HG03575 (cell line): ENCODE measurements around the gene SSBP1.
"Not testable (repeated sequence)": the region's sequence is repeated elsewhere in the genome, so short reads cannot be mapped to it uniquely, and the experiment has no call there.

Experiments used
- ATAC-seq: cut with Tn5 transposase; IDR thresholded peaks from one replicate; pipeline ENCODE4 v1.9.1; 2021; ENCODE audit not compliant: unreplicated experiment, insufficient number of reproducible peaks, low FRiP score; ENCODE audit errors: extremely low read depth

SSBP1 gene, protein sequence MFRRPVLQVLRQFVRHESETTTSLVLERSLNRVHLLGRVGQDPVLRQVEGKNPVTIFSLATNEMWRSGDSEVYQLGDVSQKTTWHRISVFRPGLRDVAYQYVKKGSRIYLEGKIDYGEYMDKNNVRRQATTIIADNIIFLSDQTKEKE

DNA sequence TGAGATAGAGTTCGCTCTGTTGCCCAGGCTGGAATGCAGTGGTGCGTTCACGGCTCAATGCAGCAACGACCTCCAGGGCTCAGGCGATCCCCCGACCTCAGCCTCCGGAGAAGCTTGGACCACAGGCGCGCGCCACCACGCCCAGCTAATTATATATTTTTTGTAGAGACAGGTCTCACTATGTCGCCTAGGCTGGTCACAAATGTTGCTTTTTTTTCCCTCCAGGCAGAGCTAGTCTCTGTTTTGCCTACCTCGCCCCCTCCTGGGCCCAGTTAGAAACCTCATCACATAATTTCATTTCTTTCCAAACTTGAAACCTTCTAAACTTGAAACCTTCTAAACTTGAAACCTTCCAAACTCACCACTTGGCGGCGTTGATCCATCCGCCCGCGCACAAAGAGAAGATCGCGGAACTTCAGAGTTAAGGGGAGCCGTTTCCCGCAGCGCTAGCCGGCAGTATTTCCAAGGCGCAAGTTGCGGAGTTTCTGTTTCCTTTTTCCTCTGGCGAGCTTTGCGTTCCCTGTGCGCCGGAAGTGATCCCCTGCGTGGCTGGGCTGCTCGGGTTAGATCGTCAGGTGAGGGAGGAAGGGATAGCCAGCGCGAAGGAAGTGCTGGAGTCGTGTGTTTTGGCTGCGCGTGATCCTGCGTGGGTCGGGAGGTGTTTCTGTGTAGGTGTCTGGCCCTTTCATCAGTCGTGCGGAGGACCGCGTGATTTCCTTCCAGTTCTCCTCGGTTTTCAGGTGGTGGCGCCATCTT lies at the start of gene SSBP1:
SSBP1 (plus strand) TSS at position 523 of the 756 bp plus-strand sequence. CDS start 809 bp downstream, outside the sequence.
- peak; percentile 82 for ATAC-seq

DNA sequence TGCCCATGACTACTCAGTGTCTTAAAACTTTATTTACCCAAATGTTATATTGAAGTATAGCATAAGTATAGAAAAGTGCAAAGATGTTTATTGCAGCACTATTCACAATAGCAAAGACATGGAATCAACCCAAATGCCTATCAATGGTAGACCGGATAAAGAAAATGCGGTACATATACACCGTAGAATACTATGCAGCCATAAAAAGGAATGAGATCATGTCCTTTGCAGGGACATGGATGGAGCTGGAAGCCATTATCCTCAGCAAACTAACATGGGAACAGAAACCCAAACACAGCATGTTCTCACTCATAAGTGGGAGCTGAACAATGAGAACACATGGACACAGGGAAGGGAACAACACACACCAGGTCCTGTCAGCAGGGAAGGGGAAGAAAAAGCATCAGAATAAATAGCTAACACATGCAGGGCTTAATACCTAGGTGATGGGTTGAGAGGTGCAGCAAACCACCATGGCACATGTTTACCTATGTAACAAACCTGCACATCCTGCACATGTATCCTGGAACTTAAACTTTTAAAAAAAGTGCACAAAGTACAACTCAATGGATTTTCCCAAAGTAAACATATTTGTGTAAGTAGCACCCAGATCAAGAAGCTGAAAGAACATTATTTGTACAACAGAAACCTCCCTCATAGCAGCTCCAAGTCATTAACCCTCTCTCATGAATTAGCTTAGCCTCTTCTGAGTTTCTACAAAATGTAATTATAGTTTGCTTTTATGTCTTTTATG lies 48.9 kb upstream of the SSBP1 start:
- ATAC-seq: not testable (repeated sequence)

DNA sequence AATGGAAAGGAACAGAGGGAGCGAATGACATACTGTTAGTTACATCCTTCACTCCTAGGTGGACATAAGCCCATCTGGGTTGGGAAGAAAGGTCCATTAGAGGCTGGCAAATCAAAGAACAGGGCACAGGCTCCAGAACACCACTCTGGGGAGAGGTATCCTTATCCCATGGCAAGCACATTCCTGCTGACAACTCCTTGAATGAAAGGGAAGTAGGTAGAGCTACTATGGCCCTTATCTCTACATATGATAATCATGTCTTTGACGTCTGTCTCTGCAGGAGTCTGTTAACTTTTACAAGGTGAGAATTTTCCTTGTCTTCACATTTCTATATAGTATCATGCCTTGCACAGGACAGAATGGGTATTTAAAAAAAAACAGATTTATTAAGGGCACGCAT lies 46.6 kb upstream of the SSBP1 start:
- ATAC-seq: no peak

DNA sequence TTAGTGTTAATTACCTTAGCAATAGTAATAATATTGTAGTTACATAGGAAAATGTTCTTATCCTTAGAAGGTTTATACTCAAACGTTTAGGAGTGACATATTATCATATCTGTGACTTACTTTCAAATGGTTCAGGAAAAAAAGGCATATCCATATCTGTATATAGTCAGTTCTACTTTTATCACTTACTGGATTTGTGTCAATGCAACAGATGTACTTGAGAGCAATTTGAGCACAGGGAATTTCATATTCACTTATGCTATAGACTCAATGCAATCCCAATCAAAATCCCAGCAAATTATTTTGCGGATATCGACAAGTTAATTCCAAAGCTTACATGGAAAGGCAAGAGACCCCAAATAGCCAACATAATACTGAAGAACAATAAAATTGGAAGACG lies 46.2 kb upstream of the SSBP1 start:
- ATAC-seq: no peak

DNA sequence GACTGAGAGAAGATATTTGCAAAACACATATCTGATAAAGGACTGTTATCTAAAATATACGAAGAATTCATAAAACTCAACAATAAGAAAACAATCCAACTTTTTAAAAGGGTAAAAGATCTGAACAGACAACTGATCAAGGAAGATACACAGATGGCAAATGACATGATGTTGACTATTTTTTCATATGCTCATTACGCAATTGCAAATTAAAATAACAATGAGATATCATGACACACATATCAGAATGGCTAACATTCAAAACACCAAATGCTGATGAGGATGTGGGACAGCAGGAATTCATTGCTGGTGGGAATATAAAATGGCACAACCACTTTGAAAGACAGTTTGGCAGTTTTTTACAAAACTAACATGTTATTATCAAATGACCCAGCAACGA lies 45.1 kb upstream of the SSBP1 start:
- no peak for ATAC-seq

DNA sequence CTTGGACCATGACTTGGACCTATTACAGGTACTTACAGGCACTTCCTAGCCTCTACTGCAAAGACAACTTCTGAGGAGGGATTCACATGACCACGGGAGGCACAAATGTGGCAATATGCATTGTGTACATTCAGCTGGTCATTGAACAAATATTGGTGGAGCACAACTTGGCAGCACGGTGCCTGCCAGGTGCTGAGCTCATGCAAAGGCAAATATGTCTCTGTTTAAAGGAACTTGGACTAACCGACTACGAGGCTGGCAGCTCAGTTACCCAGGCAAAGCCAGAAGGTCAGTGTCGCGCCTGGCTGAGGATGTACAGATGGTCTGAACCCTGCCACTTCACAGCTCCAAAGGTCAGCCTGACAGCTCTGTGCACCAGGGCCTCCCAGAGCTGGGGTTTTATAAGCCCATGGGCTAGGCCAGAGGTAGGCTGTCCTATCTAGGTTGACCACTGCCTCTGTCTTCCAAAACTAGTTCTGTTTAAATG lies 42.3 kb upstream of the SSBP1 start:
- no peak for ATAC-seq

DNA sequence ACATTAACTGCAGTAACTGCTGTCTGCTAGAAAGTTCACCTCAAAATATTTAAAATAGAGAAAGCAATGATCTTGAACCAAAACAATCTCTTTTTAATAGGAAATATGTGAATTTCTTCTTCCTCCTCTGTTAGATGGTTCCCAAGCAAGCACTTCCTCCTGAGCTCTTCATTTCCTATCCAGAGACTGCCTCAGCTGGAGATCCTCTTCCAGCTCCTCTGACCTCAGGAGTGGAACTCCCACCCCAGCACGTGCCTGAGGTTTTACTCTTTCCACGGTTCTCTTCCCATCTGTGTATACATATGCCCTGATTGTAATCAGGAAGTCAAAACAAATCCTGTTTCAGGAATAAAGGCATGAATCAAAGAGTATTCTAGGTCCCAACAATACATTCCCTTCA lies 41.8 kb upstream of the SSBP1 start:
- ATAC-seq: no peak

DNA sequence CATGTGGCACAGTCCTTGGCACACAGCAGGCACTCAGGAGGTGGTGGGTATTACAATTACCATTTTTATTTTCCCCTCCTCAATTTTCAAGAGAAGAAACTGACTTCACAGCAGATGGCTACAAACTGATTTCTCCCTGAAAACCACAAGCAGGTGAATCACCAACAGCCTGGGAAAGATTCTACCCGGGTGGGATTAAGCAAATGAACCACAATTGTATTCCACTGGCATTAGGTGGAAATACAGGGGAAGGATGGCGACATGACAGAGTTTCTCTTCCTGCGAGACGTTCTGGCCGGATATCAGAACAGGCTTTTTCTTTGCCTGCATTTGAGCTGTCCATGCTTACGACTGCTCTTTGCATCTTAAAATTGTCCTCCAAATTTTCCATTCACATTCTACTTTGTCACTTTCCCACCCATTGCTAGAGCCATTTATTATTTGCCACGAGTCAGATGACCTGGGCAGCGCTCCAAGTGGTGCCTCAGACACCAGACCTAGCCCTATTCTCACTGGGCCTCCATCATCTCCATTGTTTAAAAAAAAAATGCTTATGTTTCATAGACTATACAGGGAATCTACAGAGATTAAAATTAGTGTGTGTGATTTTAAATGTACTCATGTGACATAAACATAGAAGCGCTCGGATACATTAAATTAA lies 40.8 kb upstream of the SSBP1 start:
- ATAC-seq: no peak

DNA sequence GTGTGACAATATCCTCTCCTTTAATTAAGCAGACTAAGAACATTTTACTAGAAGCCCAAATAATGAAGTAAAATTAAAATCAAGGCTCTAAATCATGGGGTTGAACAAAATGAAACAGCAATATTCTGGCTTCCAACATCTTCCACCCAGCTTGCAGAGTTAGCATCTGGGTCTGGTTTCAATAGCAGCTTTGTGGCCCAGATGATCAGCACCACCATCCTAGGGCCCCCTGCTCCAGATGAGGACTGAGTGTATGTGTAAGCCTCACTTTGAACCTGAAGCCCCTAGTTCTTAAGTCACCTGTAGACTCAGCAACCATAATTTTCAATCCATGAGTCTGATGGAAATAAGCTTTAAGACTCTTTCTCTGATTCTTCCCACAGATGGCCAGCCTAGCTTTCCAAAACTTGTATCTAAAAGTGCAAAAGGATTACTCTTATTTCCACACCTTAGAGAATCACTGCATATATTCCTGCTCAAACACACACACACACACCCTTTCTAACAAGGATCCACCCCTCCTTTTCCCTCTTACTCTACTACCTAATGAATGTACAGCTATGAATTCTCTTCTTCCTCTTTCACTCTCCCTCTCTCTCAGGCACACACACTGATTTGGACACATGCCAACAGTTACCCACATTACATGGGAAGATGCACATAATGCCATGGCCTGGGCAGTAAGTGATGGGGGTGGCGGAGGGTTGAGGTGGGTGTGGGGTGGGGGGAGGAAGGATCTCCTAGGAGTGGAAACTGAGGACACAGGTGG lies 39.7 kb upstream of the SSBP1 start:
- ATAC-seq: no peak

DNA sequence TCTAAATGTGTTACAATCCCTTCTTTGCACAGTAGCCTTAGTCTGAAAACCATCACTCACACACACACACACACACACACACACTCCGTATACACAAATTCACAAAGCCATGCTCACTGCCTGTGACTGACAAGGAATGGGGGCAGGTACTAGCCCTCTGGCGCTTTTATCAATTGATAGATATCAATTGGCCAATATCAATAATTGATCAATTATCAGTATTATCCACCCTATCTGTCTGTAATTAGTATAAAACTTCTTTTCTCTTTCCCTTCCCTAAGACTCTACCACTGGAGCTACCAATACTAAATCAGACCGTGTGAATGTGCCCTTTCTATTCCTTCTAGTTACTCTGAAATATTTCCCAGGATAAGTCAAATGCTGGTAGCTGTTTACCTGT lies 38.3 kb upstream of the SSBP1 start:
- ATAC-seq: no peak

DNA sequence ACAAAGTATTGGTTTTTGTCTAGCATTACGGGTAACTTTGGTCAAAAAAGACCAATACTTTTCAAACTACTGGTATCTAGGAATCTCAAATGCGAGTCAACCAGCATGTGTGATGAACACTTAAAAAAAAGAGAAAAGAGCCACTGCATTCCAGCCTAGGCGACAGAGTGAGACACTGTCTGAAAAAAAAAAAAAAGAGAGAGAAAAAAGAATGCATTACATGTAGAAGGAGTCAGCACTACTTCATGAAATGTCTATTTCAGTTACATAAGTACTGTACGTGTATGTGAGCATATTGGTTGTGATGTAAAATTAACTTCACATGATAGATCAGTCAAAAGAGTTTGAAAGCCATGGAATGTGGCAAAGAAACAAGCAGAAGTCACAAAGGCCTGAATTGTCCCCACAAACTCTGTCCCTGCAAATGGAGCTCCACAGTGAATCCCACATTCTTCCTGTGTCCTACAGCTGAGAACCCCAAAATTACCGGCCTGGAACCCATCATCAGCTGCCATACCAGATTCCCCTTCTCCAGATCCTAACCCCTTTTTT lies 37.8 kb upstream of the SSBP1 start:
- ATAC-seq: no peak

DNA sequence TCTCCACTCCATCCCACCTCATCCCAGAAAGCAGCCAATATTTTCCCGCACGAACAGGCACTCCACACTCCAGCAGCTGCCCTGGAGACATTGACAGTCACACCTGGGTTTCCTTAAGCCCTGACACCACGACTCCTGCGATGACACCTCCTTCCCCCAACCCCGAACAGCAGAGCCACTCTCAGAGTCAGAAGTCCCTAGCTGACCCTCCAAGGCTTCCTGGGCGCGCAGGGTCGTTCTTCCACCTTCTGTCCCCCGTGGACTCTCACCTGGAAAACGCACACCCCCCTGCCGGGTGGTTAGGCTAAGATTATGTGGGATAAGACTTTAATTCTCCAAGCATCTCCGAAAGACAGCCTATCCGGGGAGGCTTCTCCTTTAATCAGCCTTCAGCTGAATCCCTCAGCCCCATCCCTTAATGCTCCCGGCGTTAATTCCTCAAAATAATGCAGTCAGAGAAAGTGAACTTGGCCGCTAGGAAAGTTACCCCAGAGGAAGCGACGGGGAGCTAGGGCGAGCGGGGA lies 37.2 kb upstream of the SSBP1 start:
- ATAC-seq: no peak

DNA sequence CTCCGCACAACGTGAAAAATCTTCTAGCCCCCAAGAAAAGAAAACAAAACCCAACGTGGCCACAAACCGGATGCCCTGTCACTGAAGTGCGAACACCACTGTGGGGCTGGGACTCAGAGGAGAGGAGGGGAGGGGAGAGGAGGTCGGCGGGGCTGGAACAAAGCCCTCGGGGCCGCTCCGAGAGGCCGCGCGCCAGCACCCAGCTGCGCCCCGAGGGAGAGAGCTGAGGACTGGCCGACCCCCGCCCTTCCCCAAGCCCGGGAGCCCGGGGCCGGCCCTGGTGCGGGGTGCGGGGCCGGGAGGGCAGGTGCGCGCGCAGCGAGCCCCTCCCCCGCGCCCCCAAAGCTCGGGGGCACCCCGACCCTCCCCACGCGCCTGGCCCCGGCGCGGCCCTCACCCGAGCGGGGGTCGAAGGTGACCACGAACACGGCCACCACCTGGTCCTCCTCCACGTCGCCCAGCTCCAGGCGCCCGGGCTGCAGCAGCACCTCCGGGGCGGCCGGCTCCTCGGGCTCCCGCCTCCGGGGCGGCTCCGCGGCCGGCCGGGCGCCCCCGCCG lies 36.6 kb upstream of the SSBP1 start:
- no peak for ATAC-seq

DNA sequence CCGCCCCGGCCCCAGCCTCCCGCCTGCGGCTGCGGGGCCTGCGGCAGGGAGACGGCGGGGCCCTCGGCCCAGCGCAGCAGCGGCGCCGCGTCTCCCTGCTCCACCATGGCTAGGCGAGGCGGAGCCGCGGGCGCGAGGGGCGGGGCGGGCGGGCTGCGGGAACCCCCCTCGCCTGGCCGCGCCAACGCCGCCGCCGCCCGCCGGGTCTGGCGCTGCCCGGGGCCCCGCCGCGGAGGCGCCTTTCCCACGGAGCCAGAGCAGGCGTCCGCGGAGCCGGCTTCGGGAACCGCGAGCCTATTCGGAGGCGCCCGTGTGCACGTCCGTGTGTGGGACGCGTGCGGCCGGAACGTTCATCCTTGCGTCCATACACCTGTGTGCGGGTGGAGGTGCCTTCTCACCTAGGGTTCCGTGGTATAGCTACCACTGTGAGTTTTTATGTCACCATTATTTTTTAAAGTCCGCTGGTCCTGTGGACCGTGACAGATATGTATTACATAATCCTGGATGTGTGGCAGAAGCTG lies 36.1 kb upstream of the SSBP1 start, which contains the start of gene DENND11:
DENND11 (minus strand) TSS at position 120 of the 521 bp plus-strand sequence; CDS start at position 107, 13 bp downstream.
- no peak for ATAC-seq

DNA sequence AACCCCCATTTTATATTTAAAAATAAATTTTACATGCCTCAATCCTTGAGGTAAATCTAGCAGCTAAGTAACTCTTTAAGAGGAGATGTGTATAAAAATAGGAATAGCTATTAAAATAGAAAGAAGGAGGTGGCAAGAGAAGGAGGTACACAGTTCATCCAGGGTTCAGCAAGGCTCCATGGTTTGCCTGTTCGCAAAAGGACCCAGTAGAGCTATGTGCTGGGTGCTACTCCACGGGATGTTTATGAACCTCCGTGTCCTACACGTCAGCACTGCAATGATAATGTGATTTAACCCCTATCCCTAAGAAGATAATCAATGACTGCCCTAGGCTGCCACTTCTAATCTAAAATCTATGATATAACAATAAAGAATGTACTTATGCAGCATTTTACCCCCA lies 35.3 kb upstream of the SSBP1 start:
- no peak for ATAC-seq

DNA sequence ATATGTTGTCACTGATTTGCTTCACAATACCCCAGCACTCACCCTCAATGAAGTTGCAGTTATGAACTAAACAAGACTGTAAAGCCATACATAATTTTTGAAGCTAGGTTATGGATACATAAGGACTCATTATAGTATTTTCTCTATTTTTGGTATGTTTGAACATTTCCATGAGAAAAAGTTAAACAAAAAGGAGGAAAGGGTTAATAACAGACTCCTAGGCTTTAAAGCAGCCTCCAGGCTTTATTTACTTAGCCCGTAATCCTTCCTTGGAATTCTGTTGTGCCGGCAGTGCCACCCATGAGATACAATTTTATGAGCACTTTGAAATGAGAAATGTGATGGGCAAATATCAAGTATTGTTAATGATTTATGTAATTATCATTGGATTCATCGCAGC lies 34.0 kb upstream of the SSBP1 start:
- no peak for ATAC-seq

DNA sequence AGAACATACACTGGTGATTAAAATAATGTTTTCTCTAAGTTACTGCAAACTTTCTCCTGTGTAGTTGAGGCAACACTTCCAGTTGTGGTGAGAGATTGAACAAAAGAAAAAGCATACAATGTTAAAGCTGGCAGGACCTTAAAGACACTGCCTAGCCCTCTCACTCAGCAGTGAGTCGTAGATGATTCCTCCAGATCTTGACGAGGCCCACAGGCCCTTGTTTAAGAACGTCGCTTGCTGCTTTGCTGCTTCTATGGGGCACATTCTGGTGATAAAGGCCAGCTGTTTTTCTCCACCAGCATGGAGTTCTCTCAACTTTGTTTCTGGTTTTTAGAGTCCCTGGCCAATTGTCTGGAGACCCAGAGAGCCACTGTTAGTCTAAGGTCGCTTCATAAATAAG lies 33.4 kb upstream of the SSBP1 start:
- no peak for ATAC-seq
